ENCODE data around the gene GPR143.

DNA sequence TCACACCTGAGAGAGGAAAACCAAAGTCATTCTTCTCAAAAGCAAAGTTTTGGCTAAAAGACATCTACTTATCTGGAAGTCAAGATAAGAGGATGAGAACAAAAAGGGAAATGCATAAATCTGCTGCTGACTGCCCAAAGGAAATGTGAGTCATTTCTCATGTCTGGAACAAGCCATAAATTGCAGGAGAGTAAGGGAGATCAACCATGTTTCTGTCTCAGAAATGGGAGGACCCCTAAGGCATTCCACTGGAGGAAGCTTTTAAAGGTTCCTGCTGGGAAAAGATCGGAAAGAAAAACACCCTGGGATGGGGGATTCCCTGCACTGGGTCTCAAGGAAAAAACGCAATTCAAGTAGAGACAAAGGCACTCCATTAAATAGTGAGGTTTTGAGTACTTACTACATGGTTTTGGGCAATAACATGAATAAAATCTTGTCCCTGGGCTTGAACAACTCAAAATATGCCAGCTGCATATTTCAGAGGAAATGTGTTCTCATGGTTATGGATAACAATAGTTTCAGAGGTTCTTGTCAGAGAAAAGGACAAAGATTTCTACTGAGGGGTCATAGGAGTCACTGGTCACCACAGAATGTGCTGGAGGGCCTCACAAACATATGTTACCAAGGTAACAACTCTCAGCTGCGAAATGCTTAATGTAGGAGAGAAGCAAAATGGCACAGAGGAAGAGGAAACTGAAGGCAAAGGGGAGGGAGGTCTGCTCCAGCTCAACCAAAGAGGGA, 19.3 kb downstream of the GPR143 start:
- TF ChIP-seq, protein P1, sequence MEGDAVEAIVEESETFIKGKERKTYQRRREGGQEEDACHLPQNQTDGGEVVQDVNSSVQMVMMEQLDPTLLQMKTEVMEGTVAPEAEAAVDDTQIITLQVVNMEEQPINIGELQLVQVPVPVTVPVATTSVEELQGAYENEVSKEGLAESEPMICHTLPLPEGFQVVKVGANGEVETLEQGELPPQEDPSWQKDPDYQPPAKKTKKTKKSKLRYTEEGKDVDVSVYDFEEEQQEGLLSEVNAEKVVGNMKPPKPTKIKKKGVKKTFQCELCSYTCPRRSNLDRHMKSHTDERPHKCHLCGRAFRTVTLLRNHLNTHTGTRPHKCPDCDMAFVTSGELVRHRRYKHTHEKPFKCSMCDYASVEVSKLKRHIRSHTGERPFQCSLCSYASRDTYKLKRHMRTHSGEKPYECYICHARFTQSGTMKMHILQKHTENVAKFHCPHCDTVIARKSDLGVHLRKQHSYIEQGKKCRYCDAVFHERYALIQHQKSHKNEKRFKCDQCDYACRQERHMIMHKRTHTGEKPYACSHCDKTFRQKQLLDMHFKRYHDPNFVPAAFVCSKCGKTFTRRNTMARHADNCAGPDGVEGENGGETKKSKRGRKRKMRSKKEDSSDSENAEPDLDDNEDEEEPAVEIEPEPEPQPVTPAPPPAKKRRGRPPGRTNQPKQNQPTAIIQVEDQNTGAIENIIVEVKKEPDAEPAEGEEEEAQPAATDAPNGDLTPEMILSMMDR (IDR thresholded peaks at IDR 0.05) = no peak
- TF ChIP-seq POLR2A (IDR thresholded peaks at IDR 0.05) = no peak

Measured in right lobe of liver (tissue), 4 donors.